GM19452 (cell line): ENCODE results near the gene GLYAT.
"Not testable (repeated sequence)": the region's sequence is repeated elsewhere in the genome, so short reads cannot be mapped to it uniquely, and the experiment has no call there.

Experiments used
- ATAC-seq: cut with Tn5 transposase; IDR thresholded peaks from one replicate; pipeline ENCODE4 v1.9.1; 2021; ENCODE audit not compliant: unreplicated experiment

The GLYAT gene

GRCh38 chr11:58744988-58745704 lies 13.4 kb upstream of the GLYAT start:
- no peak for ATAC-seq

- no peak for ATAC-seq
Observed at GRCh38 chr11:58742981-58743880, 11.5 kb upstream of the GLYAT start.

GRCh38 chr11:58742140-58742539 lies 10.4 kb upstream of the GLYAT start:
- peak; percentile 49 for ATAC-seq

- no peak for ATAC-seq
Observed at GRCh38 chr11:58741127-58741526, 9.4 kb upstream of the GLYAT start.

GRCh38 chr11:58740447-58740846 lies 8.7 kb upstream of the GLYAT start:
- ATAC-seq: no peak

GRCh38 chr11:58739725-58740430 lies 8.1 kb upstream of the GLYAT start:
- no peak for ATAC-seq

GRCh38 chr11:58734681-58735490 lies 3.1 kb upstream of the GLYAT start:
- ATAC-seq: no peak

GRCh38 chr11:58730507-58731089 lies 1.1 kb downstream of the GLYAT start:
- no peak for ATAC-seq

- ATAC-seq: no peak
Observed at GRCh38 chr11:58727415-58727797, 4.3 kb downstream of the GLYAT start.

- no peak for ATAC-seq
Observed at GRCh38 chr11:58726737-58727414, 4.9 kb downstream of the GLYAT start.

GRCh38 chr11:58719406-58720117 lies 12.2 kb downstream of the GLYAT start:
- no peak for ATAC-seq

- ATAC-seq: no peak
Observed at GRCh38 chr11:58712531-58712930, 19.2 kb downstream of the GLYAT start.

- ATAC-seq: no peak
Observed at GRCh38 chr11:58711832-58712231, 19.9 kb downstream of the GLYAT start.

GRCh38 chr11:58707767-58708166 lies 24.0 kb downstream of the GLYAT start:
- no peak for ATAC-seq

GRCh38 chr11:58696825-58697224 lies 34.9 kb downstream of the GLYAT start:
- not testable (repeated sequence) for ATAC-seq

- no peak for ATAC-seq
Observed at GRCh38 chr11:58693026-58693425, 38.7 kb downstream of the GLYAT start.

GRCh38 chr11:58691675-58692074 lies 40.1 kb downstream of the GLYAT start:
- no peak for ATAC-seq

GRCh38 chr11:58688789-58689503 lies 42.8 kb downstream of the GLYAT start:
- no peak for ATAC-seq
